ENCODE data around the gene UBE2QL1. TPM values are rescaled to one million over a fixed set of nuclear protein-coding genes. Genes with fewer than 3 reads are reported as not detected.
A peak's percentile ranks its signal among the peaks of the same experiment; 100 is the strongest.

The UBE2QL1 gene
- total RNA-seq, 1 donor from 2014 or later, result not detected

- DNase-seq (no peak), ATAC-seq (no peak)
- no peak overlapping the region for H3K4me3 ChIP-seq
Measured at GRCh38 chr5:6482735-6483134, 34.1 kb downstream of the UBE2QL1 start.

GRCh38 chr5:6483880-6484382, 35.3 kb downstream of the UBE2QL1 start:
- intact Hi-C loops (cut with DNase I), result no loop called here
- Histone ChIP-seq H3K27ac (no peak overlapping the region), H3K36me3 (no peaks in the 10 kb centered on the region), H3K9me3 (no peaks in the 10 kb centered on the region), H3K27me3 (ENCODE audit: low read depth) (no peaks in the 10 kb centered on the region), H3K4me1 (no peaks in the 10 kb centered on the region), H3K4me3 (no peak overlapping the region)
- no peak for TF ChIP-seq CTCF (IDR thresholded peaks at IDR 0.05)
- ATAC-seq, result peak in 1 of 2 donors; percentile 13
- no peak for DNase-seq

More at GRCh38 chr5:6482735-6483134, 34.1 kb downstream of the UBE2QL1 start:
- no peaks in the 10 kb centered on the region for H3K27me3 ChIP-seq (ENCODE audit: low read depth)
- no peak overlapping the region for H3K27ac ChIP-seq
- H3K9me3 ChIP-seq, result no peaks in the 10 kb centered on the region
- no peaks in the 10 kb centered on the region for H3K36me3 ChIP-seq
- intact Hi-C loops (cut with DNase I), result no loop called here
- no peak for TF ChIP-seq CTCF (IDR thresholded peaks at IDR 0.05)
- H3K4me1 ChIP-seq, result no peaks in the 10 kb centered on the region

- Histone ChIP-seq H3K27ac (no peak overlapping the region), H3K27me3 (ENCODE audit: low read depth) (no peaks in the 10 kb centered on the region), H3K36me3 (no peaks in the 10 kb centered on the region), H3K4me3 (no peak overlapping the region), H3K9me3 (no peaks in the 10 kb centered on the region), H3K4me1 (no peaks in the 10 kb centered on the region)
- DNase-seq (no peak), ATAC-seq (no peak)
- TF ChIP-seq CTCF (IDR thresholded peaks at IDR 0.05), result no peak
- intact Hi-C loops (cut with DNase I), result no loop called here
Measured at GRCh38 chr5:6484446-6484845, 35.8 kb downstream of the UBE2QL1 start.

GRCh38 chr5:6484899-6485298, 36.2 kb downstream of the UBE2QL1 start:
- Histone ChIP-seq H3K27ac (no peak overlapping the region), H3K9me3 (no peaks in the 10 kb centered on the region), H3K4me1 (no peaks in the 10 kb centered on the region), H3K27me3 (ENCODE audit: low read depth) (no peaks in the 10 kb centered on the region), H3K36me3 (no peaks in the 10 kb centered on the region), H3K4me3 (no peak overlapping the region)
- no peak for ATAC-seq
- no peak for DNase-seq
- intact Hi-C loops (cut with DNase I), result no loop called here
- TF ChIP-seq CTCF (IDR thresholded peaks at IDR 0.05), result no peak

- Histone ChIP-seq H3K9me3 (no peaks in the 10 kb centered on the region), H3K27ac (no peak overlapping the region), H3K4me3 (no peak overlapping the region), H3K4me1 (no peaks in the 10 kb centered on the region), H3K27me3 (ENCODE audit: low read depth) (no peaks in the 10 kb centered on the region), H3K36me3 (no peaks in the 10 kb centered on the region)
- intact Hi-C loops (cut with DNase I), result no loop called here
- DNase-seq (no peak), ATAC-seq (no peak)
- TF ChIP-seq CTCF (IDR thresholded peaks at IDR 0.05), result no peak
Measured at GRCh38 chr5:6485441-6485840, 36.8 kb downstream of the UBE2QL1 start.

- no peaks in the 10 kb centered on the region for H3K4me1 ChIP-seq
- DNase-seq (no peak), ATAC-seq (no peak)
- no peak for TF ChIP-seq CTCF (IDR thresholded peaks at IDR 0.05)
- H3K27me3 ChIP-seq (ENCODE audit: low read depth), result no peaks in the 10 kb centered on the region
- H3K27ac ChIP-seq, result no peak overlapping the region
- no peaks in the 10 kb centered on the region for H3K36me3 ChIP-seq
- no peaks in the 10 kb centered on the region for H3K9me3 ChIP-seq
- no peak overlapping the region for H3K4me3 ChIP-seq
- intact Hi-C loops (cut with DNase I), result no loop called here
Measured at GRCh38 chr5:6486074-6486473, 37.4 kb downstream of the UBE2QL1 start.
